UCSD-AML1 (cell line): ENCODE results near the gene AP3B1.

Experiments
- DNase-seq: peaks from one replicate; lab custom pipeline; 2025; ENCODE audit not compliant: unreplicated experiment; lab: John Stamatoyannopoulos, UW

AP3B1 gene

DNA sequence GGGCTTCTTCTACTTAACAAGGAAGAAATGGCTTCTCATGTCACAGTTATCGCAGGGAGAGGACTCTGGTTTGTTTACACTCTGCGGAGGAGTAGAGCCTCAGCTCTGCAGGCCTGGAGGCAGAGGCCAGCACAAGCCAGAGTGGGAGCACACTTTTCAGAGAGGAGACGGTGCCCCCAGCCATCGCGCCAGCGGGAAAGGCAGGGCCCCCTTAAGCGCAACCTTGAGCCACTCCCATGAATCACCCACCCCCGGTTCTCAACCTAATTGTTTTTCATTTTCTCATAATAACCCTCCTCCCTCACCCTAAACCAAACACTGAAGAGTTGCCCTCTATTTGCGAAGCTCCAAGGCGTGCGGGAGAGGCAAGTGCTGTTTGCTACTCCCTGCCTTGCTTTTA is 309.9 kb downstream of the AP3B1 start:
- no peak for DNase-seq

DNA sequence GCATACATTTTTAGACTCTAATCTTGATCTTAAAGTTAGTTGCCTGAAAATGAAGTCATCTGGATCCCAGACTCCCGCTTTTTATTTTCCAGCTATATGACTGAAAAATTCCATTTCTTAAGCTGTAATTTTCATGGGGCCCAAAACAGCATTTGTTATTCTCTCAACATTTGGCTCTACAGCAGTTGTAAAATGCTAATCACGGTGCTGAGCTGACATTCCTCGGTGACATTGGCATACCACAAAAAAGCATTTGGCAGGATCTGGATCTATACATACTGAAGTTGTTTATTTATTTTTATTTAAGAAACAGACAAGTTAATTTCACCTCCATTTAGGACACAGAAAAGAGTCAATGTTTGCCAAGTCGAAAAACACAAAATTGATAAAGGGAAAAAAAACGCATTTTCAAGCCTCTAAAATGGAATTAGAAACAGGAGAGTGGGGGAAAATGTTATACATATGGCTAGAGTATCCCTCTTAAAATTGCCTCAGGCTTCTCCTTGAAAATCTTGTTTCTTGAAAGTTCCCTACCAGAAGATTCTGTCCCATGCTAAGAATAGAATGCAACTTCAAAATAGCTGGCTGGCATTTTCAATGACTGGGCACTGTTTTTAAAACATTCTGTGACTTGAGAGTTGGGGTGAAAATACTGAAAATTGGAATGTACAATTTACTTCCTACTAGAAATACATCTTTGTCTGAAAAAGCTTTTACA is 310.9 kb downstream of the AP3B1 start:
- DNase-seq: no peak

DNA sequence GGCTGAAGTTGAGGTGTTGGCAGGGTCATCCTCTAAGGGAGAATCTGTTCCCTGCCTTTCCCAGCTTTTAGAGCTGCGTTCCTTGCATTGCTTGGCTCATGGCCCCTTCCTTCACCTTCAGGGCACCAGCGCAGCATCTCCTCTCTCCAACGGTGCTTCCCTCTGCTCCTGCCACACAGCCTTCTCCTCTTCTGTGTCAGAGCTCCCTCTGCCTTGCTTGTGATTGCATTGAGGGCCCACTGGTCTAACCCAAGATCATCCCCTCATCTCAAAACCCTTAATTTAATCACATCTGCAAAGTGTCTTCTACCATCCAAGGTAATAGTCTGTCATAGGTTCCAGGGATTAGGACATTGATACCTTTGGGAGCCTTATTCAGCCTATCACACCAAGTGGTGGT is 312.7 kb downstream of the AP3B1 start:
- no peak for DNase-seq

DNA sequence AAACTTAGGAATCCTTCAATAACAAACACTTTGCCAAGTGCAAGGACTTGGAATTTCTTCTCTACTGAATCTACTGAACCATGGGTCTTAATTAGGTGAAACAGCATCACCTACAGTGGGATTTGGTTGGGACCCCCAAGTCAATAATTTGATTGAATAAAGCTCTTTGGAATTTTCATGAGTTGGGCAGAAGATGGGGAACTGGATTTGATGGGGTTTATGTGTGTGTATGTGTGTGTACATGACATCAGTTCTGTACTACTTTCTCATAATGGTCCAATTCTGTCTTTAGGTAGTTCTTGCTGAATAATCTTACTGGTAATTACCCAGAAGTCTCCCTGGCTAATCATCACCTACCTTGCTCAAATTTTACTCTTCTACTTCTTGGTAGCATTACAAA is 319.9 kb downstream of the AP3B1 start:
- DNase-seq: no peak

DNA sequence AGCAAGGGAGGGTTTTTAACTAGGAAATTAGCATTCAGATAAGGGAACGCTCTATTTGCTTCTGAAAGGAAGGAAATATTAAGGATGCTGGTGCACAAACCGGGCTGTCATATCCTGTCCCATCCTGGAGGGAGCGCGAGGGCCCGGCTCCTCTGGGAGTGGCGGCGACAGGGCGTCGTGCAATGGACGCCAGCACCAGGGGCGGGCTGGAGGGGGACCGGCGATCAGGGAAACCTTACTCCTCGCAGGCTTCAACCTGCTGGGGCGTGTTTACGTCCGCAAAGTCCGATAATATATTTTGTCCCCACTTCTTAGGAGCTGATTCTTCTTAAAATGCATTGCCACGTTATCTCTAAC is 321.3 kb downstream of the AP3B1 start:
- no peak for DNase-seq

DNA sequence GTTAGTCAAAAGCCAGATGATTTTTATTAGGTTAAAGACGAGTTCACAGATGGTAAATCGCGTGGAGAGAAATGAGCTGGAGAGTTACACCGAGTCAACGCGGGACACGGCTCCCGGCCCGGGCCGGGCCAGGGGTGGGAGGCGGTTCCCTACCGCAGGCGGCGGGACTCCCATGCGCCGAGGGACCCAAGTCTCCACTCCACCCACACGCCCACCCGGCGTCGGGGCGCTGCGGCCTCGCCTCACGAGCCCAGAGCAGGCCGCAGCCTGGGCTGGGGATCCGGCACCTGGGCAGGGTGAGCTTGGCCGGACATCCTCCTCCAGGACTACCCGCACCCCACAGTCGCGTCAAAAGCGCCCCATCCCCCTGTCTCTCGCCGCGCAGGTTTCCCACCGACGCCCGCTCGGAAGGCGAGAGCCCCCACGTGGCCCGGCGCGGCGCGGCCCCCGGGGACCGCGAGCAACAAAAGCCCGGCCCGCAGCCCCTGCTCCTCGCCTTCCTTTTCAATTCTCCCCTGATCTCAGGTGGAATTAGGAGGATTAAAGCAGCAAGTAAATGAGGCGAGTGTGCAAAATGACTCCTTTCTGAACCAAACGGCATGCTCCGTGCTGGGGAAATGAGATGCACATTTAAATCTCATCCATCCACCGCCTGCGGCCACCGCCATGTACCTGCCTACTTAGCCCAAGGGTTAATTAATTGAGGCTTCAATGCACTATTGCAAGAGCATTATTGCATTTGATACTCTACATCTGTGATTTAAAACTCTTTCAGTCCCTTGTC is 321.8 kb downstream of the AP3B1 start:
- DNase-seq: no peak

DNA sequence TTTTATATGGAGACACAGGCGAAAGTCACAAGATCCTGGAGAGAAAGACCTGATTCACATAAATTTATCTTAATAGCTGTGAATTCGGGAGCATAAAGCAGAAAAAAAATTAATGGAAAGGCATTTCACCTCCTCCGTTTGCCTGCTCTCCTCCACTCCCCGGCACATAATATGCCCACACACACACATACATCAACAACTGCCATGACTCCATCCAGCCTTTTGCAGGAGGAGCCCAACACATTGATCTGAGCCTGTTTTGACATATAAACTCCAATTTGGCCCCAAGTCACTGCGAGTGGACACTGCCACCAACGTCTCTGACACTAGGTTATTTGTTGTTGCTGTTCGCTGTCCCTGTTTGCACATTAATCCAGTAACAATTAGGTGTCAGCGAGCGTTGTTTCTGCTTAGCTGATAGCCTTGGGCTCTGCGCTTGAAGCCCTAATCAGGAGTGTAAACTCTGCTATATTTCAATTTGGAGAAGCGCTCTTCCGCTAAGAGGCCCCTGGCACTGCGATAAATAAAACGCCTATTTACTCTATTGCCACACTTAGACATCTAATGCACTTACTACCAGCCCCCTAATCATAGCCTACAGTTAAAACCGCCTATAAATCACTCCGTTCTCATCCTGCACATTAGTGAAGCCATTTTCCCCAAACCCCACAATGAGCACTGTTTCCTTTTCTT is 322.6 kb downstream of the AP3B1 start:
- no peak for DNase-seq

DNA sequence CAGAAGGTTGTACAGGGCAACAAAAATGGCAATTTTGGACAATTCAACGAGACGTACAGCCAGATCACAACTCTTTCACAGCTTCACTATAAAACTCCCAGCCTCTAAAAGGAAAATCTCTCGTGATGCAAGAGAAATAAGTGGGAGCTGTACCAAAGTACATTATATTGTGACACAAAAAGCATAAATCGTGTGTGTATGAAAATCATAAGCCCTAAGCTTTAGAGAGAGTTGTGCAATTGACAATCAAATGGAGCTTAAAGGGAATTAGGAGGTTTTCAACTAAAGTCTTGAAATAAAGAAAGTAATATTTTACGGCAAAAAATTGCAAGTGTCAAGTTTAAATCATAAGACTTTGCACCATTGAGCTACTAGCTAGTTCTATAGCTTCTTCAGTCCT is 323.6 kb downstream of the AP3B1 start:
- DNase-seq: no peak

DNA sequence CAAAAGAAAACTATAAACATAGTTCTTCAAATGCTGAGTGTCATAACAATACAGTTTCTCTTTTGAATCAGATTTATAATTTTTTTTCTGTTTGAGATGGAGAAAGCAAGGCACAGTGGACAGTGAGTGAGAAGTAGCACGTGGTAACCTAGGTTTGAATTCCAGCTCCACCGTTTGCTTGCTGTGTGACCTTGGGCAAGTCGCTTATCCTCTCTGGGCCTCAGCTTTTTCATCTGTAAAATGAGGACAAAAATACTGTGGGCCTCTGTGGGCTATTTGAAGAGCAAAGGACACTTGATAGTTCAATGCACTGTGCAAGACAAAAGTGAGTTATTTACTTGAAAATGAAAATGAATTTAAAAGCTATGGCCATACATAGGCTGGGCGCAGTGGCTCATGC is 330.7 kb downstream of the AP3B1 start:
- no peak for DNase-seq

DNA sequence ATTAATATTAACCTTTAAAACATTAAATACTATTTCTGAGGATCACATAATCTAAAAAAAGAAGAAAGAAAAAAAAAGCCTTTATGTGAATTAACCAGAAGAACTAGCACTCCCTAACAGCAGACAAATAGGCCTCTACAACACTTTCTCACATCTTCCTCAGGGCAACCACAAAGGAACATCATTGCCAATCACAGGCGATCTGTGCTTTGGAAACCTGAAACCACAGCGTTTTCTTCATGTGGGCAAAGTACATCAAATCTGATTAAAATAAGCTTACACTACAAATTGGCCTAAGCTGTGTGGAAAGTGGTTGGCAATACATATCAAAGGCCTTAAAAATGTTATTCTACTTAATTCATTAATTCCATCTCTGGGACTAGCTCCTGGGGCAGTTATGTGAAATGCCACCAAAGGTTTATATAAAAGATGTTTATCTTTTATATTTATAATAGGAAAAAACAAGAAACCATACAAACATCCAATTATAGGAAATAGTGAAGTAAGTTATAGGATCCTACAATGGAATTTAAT is 333.6 kb downstream of the AP3B1 start:
- DNase-seq: no peak

DNA sequence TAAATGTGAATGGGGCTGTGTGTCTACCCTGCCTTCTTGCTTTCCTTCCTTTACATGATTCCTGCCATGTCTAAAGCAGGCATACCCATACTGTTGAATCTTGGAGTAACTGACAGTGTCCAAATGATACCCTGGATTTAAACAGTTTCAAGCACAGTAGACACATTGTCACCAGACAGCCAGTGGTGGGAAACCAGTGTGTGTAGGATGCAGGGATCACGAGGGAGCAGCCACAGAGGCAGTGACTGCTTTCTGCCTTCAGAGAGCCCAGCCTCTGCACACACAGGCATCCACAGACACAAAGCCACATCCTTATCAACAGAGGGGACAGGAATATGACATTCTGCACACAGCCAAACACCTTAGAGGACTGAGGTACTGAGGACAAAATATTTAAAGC is 334.2 kb downstream of the AP3B1 start:
- DNase-seq: no peak

DNA sequence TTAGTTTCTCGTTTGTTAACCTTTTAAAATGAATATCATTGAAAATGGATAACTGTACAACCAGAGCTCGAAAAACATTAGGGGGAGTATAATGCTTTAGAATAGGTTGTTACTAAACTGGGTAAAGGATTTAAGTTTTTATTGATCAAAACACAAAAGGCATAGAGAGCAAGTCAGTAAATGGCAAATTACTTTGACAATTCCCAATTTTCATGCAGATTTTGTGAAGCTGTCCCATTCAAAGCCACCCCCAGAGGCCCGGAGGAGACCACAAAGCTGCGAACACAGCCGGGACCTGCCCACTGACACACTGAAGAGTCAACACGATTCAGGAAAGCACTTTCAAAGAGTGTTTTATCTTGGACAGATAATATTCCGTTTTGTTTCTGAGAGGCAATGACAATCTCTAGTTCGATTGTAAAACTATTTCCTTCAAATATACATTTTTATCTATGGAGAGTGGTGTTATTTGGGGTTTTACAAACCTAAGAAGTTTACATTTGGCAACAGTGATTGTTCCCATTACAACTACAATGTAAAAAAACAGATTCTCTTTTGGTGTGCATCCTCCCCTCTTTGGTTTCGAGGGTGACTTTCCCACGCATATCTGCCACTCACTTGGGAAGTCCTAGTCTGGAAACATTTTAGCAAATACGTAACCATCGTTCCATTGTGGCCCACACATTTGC is 335.7 kb downstream of the AP3B1 start:
- no peak for DNase-seq

DNA sequence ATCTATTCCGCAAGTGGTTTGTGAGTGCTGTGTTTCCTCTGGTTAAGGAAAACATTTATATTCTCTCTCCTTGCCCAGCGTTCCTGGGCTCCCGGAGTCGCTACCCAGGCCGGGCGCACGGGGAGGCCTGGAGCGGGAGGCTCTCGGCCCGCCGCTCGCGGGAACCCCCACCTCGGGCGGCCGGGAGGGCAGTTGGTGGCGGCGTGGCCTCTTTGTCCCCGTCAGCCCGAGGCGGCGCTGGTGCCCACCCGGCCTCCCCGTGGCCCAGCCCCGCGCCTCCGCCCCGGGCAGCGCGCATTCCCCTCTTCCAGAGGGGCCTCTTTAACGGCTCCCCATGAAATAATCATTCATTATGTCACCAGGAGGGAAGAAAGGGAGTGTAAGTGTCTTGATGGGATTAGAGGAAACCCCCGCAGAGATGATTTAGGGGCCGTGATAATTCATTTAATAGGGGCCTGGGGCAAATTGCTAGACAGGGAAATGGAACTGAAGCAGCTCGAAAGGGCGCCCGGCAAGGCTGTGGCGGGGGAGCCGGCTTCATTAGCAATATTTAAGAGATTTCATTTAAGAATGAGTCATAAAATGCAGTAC is 336.5 kb downstream of the AP3B1 start:
- DNase-seq: no peak

DNA sequence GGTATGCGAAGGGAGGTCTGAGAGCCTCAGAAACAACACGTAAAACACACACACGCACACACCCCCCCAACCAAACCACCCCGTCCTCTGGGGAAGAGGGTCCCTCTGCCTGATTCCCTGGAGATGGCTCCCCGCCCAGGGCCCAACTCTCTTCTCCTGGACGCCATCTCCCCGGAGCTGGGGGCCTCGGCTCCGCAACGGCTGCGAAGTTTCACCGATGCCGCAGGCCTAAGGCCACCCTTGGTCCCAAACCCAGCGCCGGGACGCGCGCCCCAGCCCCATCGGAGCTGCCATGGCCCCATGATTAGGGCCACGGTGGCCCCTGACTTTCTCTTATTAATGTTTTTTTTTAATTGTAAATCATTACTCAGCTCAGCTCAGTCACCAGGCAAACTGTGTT is 337.0 kb downstream of the AP3B1 start:
- no peak for DNase-seq

DNA sequence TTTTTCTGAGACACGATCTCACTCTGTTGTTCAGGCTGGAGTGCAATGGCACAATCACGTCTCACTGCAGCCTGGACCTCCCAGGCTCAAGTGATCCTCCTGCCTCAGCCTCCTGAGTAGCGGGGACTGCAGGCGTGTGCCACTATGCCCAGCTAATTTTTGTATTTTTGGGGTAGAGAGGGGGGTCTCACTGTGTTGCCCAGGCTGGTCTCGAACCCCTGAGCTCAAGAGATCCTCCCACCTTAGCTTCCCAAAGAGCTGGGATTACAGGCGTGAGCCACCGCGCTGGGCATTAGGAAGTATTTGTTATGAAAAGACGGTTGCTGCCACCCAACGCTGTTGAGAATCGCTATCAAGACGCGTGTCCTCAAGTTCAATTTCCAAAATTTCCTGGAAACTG is 337.4 kb downstream of the AP3B1 start:
- DNase-seq: no peak

DNA sequence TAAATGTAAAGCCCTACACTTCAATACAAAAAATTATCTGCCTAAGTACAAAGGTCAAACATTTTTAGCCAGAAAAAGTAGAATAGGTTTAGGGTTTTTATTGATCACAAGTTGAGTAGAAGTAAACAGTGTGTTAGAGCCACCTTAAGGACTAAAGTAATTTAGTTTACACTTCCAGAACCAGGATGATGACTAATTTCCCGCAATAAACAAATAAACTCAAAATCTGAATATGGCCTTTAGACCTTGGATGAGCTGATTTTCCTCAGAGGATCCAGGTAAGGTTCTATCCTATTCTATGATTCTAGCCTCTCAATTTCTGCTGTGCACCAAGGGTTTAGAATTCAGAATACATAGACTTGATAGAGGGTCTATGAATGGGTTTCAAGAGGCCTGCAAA is 338.9 kb downstream of the AP3B1 start:
- DNase-seq: no peak

DNA sequence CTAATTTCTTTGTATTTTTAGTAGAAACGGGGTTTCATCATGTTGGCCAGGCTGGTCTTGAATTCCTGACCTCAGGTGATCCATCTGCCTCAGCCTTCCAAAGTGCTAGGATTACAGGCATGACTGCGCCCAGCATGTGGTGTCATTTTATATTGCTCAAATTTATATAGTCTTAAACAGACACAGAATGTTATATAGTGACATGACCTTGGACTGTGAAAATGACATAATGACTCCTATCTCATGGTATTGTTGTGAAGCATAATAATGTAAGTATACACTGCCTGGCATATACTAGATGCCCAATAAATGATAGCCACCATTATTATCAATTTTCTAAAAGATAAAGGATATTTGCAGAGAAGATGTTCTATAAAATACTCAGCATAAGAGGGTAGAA is 341.1 kb downstream of the AP3B1 start:
- DNase-seq: no peak

DNA sequence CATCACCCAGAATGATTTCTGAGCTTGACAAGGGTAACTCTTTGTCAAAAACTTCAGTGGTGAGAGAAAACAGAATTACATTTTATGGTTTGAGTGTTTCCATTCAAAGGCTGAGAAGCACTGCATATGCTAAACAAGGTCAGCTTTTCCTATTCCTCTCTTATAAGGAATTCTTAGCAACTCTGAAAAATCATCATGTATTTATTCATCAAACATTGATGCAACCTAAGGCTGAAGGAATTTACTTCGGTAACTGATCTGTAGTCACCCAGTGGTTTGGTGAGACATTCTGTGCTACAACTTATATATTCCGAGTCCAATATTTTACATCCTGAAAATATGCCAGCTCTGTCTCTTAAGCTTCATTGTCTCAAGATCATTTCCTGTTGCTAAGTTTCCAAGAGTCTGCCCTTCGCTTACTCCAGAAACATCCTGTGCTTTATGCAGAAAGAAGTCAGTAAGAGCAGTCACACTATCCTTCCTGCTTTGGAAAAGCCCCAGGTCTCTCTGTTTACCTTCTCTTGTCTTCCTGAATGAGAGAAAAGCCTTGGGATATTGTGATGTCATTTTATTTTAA is 341.8 kb downstream of the AP3B1 start:
- DNase-seq: no peak
